ENCODE results near the gene TTC39C.

DNA sequence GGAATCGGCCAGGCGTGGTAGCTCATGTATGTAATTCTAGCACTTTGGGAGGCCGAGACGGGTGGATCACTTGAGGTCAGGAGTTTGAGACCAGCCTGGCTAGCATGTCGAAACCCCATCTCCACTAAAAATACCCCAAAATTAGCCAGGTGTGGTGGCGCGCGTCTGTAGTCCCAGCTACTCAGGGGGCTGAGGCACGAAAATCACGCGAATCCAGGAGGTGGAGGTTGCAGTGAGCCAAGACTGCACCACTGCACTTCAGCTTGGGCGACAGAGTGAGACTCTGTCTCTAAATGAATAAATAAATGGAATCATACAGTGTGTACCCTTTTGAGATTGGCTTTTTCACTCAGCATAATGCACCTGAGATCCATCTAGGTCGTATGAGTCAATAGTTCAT is 19.4 kb upstream of the TTC39C start:
- TF ChIP-seq, protein P1, sequence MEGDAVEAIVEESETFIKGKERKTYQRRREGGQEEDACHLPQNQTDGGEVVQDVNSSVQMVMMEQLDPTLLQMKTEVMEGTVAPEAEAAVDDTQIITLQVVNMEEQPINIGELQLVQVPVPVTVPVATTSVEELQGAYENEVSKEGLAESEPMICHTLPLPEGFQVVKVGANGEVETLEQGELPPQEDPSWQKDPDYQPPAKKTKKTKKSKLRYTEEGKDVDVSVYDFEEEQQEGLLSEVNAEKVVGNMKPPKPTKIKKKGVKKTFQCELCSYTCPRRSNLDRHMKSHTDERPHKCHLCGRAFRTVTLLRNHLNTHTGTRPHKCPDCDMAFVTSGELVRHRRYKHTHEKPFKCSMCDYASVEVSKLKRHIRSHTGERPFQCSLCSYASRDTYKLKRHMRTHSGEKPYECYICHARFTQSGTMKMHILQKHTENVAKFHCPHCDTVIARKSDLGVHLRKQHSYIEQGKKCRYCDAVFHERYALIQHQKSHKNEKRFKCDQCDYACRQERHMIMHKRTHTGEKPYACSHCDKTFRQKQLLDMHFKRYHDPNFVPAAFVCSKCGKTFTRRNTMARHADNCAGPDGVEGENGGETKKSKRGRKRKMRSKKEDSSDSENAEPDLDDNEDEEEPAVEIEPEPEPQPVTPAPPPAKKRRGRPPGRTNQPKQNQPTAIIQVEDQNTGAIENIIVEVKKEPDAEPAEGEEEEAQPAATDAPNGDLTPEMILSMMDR (IDR thresholded peaks at IDR 0.05; ENCODE audit: insufficient read depth, low read length): no peak
- TF ChIP-seq SPI1 (IDR thresholded peaks at IDR 0.05; ENCODE audit: borderline replicate concordance, low read depth): no peak
